ENCODE results near the gene DND1. TPM values are rescaled to one million over a fixed set of nuclear protein-coding genes. Genes with fewer than 3 reads are reported as not detected.

The DND1 gene
- total RNA-seq, 1 experiment from 2014 or later = 1.8 TPM

DNA sequence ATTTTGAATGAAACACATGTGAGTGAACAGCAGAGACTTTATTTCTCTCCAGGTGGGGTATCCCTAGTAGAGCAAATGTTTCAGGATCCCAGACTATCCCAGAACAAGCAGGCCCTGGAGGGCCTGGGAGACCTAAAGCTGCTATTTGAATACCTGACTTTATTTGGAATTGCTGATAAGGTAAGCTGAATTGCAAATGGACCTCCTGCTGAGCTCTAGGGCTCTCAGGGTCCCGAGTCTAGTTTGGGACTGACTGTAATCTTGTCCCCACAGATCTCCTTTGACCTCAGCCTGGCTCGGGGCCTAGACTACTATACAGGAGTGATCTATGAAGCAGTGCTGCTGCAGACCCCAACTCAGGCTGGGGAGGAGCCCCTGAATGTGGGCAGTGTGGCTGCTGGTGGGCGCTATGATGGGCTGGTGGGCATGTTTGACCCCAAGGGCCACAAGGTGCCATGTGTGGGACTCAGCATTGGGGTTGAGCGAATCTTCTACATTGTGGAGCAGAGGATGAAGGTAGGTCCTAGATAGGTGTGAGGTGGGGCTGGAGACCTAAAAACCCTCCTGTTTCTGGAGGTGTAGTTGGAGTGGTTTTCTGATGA, 23.6 kb upstream of the DND1 start:
- H3K9me3 ChIP-seq = no peaks in the 10 kb centered on the region
- Mint-ChIP-seq H3K9me3 (ENCODE audit: unreplicated experiment) (no peaks in the 10 kb centered on the region), H3K36me3 (ENCODE audit: insufficient read depth, unreplicated experiment) (peaks cover 74% of the 10 kb centered on the region), H3K4me1 (ENCODE audit: low read depth, unreplicated experiment) (no peaks in the 10 kb centered on the region), H3K27me3 (ENCODE audit: insufficient read depth, unreplicated experiment) (no peaks in the 10 kb centered on the region), H3K27ac (ENCODE audit: unreplicated experiment) (peak overlapping the region; percentile 63), H3K4me3 (ENCODE audit: unreplicated experiment) (no peak overlapping the region)
- BruUV-seq (replicated peaks) = no TSS peak
- ChIA-PET CTCF (interaction anchor here (0.6 kb wide), 1 partner anchor 23 kb away, joined by 3 read pairs; no protein-coding TSS in a partner anchor), POLR2A (no interaction called here)
- intact Hi-C loops (cut with micrococcal nuclease; ENCODE audit: unreplicated experiment) = no loop called here
- H3K36me3 ChIP-seq (ENCODE audit: control insufficient read depth, insufficient read depth, low read length) = peaks cover 9% of the 10 kb centered on the region
- H3K27me3 ChIP-seq (replicated peaks; ENCODE audit: control insufficient read depth, insufficient read depth, low read length) = no peaks in the 10 kb centered on the region
- no peak for DNase-seq
- H3K4me3 ChIP-seq (ENCODE audit: low read depth, low read length) = no peak overlapping the region
- peaks cover 5% of the 10 kb centered on the region for H3K4me1 ChIP-seq
- TF ChIP-seq CTCF (IDR thresholded peaks at IDR 0.05; ENCODE audit: insufficient read depth in 1 of 2, low read depth in 1 of 2, low read length in 1 of 2, severe bottlenecking in 1 of 2, unreplicated experiment in 1 of 2) = no peak

GRCh38 chr5:140694276-140694675, 20.9 kb upstream of the DND1 start:
- Histone ChIP-seq H3K9me3 (no peaks in the 10 kb centered on the region), H3K4me3 (ENCODE audit: low read depth, low read length) (no peak overlapping the region), H3K36me3 (ENCODE audit: control insufficient read depth, insufficient read depth, low read length) (peaks cover 8% of the 10 kb centered on the region), H3K27me3 (replicated peaks; ENCODE audit: control insufficient read depth, insufficient read depth, low read length) (no peaks in the 10 kb centered on the region), H3K4me1 (peaks cover 16% of the 10 kb centered on the region; the same call in 1 of the 2 replicates)
- H3K4me3 Mint-ChIP-seq (ENCODE audit: unreplicated experiment) = no peak overlapping the region
- intact Hi-C loops (cut with micrococcal nuclease; ENCODE audit: unreplicated experiment) = no loop called here
- TF ChIP-seq CTCF (IDR thresholded peaks at IDR 0.05; ENCODE audit: insufficient read depth in 1 of 2, low read depth in 1 of 2, low read length in 1 of 2, severe bottlenecking in 1 of 2, unreplicated experiment in 1 of 2) = no peak
- POLR2A ChIA-PET = no interaction called here
- no TSS peak for BruUV-seq (replicated peaks)
- peaks cover 66% of the 10 kb centered on the region for H3K36me3 Mint-ChIP-seq (ENCODE audit: insufficient read depth, unreplicated experiment)
- CTCF ChIA-PET = no interaction called here
- no peak for DNase-seq
- no peak overlapping the region for H3K27ac Mint-ChIP-seq (ENCODE audit: unreplicated experiment)
- no peaks in the 10 kb centered on the region for H3K27me3 Mint-ChIP-seq (ENCODE audit: insufficient read depth, unreplicated experiment)
- H3K9me3 Mint-ChIP-seq (ENCODE audit: unreplicated experiment) = no peaks in the 10 kb centered on the region
- no peaks in the 10 kb centered on the region for H3K4me1 Mint-ChIP-seq (ENCODE audit: low read depth, unreplicated experiment)

DNA sequence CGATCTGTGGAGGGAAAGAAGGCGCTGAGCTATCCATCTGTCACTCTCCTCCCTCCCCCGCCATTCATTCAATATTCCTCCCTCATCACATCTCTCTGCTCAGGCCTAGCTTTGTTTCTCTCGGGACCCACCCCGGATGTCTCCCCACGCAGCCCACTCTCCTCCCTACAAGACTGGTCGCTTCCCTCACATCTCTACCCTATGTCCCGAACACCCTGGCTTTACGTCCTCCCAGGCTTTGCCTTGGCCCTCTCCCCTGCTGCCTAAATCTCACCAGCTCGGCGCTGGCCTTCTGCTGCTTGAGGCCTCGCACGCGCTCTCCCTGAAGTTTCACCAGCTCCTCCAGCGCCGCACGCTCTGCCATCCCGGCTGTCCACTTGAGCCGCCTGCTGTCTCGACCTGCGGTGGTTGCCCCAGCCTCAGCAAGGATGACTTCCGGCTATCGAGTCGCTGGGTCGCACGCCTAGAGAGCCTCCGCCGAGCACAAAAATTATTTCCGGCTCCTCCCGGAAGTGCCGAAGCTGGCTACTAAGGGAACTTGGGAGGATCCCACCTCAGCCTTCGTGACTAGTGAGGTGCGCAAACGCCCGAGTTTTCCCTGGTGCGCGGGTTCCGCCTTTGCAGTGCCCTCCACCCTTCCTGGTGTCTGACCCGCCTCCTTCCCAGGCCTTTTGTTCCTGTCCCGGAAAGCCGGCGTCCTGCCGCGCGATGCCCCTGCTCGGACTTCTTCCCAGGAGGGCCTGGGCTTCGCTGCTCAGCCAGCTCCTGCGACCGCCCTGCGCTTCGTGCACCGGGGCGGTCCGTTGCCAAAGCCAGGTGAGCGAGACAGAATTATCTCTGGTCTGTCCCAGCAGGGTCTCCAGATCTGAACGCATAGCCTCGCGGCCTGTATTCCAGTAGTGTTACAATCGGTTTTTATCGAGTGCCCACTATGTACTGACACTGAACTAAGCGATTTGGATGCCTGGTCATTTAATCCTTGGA, 17.9 kb upstream of the DND1 start, which contains the start of the genes HARS1 and HARS2:
Gene HARS1 (minus strand): TSS at position 430 of the 984 bp plus-strand sequence. CDS start 66 bp downstream, at position 364.
Gene HARS2 (plus strand): TSS at position 515 of the 984 bp plus-strand sequence. CDS start 194 bp downstream, at position 709.
- Histone ChIP-seq H3K4me1 (peaks cover 16% of the 10 kb centered on the region; the same call in 1 of the 2 replicates), H3K4me3 (ENCODE audit: low read depth, low read length) (peak within 1 kb of the TSS; percentile 96), H3K36me3 (ENCODE audit: control insufficient read depth, insufficient read depth, low read length) (peaks cover 6% of the 10 kb centered on the region), H3K27me3 (replicated peaks; ENCODE audit: control insufficient read depth, insufficient read depth, low read length) (no peaks in the 10 kb centered on the region), H3K9me3 (no peaks in the 10 kb centered on the region)
- ChIA-PET CTCF (interaction anchor here (0.8 to 1.7 kb wide), 7 partner anchors 9 to 318 kb away, joined by 3 to 7 read pairs (median 4); partner anchors contain the start of gene ZMAT2), POLR2A (interaction anchor here (0.6 to 2.0 kb wide), 17 partner anchors 9 to 428 kb away, joined by 3 to 23 read pairs (median 5); partner anchors contain the start of genes EIF4EBP3, IK, NDUFA2 and SRA1)
- DNase-seq = peak; percentile 94 to 96
- TF ChIP-seq CTCF (IDR thresholded peaks at IDR 0.05; ENCODE audit: insufficient read depth in 1 of 2, low read depth in 1 of 2, low read length in 1 of 2, severe bottlenecking in 1 of 2, unreplicated experiment in 1 of 2) = no peak
- Mint-ChIP-seq H3K27ac (ENCODE audit: unreplicated experiment) (peak within 1 kb of the TSS; percentile 89), H3K27me3 (ENCODE audit: insufficient read depth, unreplicated experiment) (no peaks in the 10 kb centered on the region), H3K4me1 (ENCODE audit: low read depth, unreplicated experiment) (no peaks in the 10 kb centered on the region), H3K4me3 (ENCODE audit: unreplicated experiment) (peak within 1 kb of the TSS; percentile 94), H3K36me3 (ENCODE audit: insufficient read depth, unreplicated experiment) (peaks cover 51% of the 10 kb centered on the region), H3K9me3 (ENCODE audit: unreplicated experiment) (no peaks in the 10 kb centered on the region)
- BruUV-seq (replicated peaks) = no TSS peak
- intact Hi-C loops (cut with micrococcal nuclease; ENCODE audit: unreplicated experiment) = loop anchor here (1.0 to 2.0 kb wide), 4 partner anchors 9 to 44 kb away; partner anchors contain the start of genes IK, NDUFA2, WDR55 and ZMAT2

Data from Caco-2 (cell line).